ENCODE results near the gene BNIP1.

GRCh38 chr5:173192561-173192960, 48.2 kb downstream of the BNIP1 start:
- no peak for TF ChIP-seq EZH2phosphoT487 (IDR thresholded peaks at IDR 0.05; ENCODE audit: insufficient read depth, low read depth)
- TF ChIP-seq EZH2 (IDR thresholded peaks at IDR 0.05; ENCODE audit: insufficient read depth, poor library complexity, severe bottlenecking): no peak

Measured in GM23248 (cell line).